Stimulated activated CD4-positive, alpha-beta T cell treated with anti-CD3 and anti-CD28 coated beads, TNF-alpha, amount 100 ng/mL, for 48 hours (primary cell): ENCODE data around the gene MX2.

Experiments used
- DNase-seq, 3 donors: peaks; one replicate each; pipeline ENCODE4 v3.0.0-alpha.2; 2020; ENCODE audit warnings: low read depth in 3 of 3

Gene MX2

GRCh38 chr21:41387042-41387819 is 25.4 kb downstream of the MX2 start:
- DNase-seq, result no peak

GRCh38 chr21:41387824-41388223 is 26.0 kb downstream of the MX2 start:
- no peak for DNase-seq

GRCh38 chr21:41388259-41388658 is 26.4 kb downstream of the MX2 start:
- DNase-seq, result no peak

- no peak for DNase-seq
Measured at GRCh38 chr21:41390043-41390639, 28.3 kb downstream of the MX2 start.

- DNase-seq, result no peak
Measured at GRCh38 chr21:41393876-41394465, 32.1 kb downstream of the MX2 start.

- DNase-seq, result no peak
Measured at GRCh38 chr21:41396558-41397075, 34.8 kb downstream of the MX2 start.

GRCh38 chr21:41397471-41397891 is 35.7 kb downstream of the MX2 start:
- no peak for DNase-seq

GRCh38 chr21:41398251-41398650 is 36.4 kb downstream of the MX2 start:
- DNase-seq, result no peak

GRCh38 chr21:41398831-41399230 is 37.0 kb downstream of the MX2 start:
- DNase-seq, result no peak

- no peak for DNase-seq
Measured at GRCh38 chr21:41399246-41399800, 37.5 kb downstream of the MX2 start.

GRCh38 chr21:41402231-41402630 is 40.4 kb downstream of the MX2 start:
- DNase-seq, result no peak

- DNase-seq, result no peak
Measured at GRCh38 chr21:41402796-41403195, 41.0 kb downstream of the MX2 start.

GRCh38 chr21:41403331-41403730 is 41.5 kb downstream of the MX2 start:
- DNase-seq, result no peak

GRCh38 chr21:41403966-41404365 is 42.1 kb downstream of the MX2 start:
- no peak for DNase-seq

- no peak for DNase-seq
Measured at GRCh38 chr21:41405321-41405720, 43.5 kb downstream of the MX2 start.

- no peak for DNase-seq
Measured at GRCh38 chr21:41406340-41406739, 44.5 kb downstream of the MX2 start.

GRCh38 chr21:41407541-41408460 is 46.0 kb downstream of the MX2 start:
- no peak for DNase-seq

- DNase-seq, result no peak
Measured at GRCh38 chr21:41410361-41410760, 48.5 kb downstream of the MX2 start.

GRCh38 chr21:41410767-41411448 is 49.1 kb downstream of the MX2 start:
- DNase-seq, result no peak

- DNase-seq, result no peak
Measured at GRCh38 chr21:41411449-41412089, 49.7 kb downstream of the MX2 start.
